Fibroblast of the aortic adventitia (primary cell): ENCODE measurements around the gene EI24. TPM values are rescaled to one million over a fixed set of nuclear protein-coding genes. Genes with fewer than 3 reads are reported as not detected.

Experiments
- DNase-seq: peaks from one replicate; pipeline ENCODE4 v3.0.0-alpha.2; 2010; ENCODE audit warnings: low read depth
- H3K4me3 ChIP-seq: 2 replicates; pipeline ENCODE4 v1.5.1; 2011; ENCODE audit warnings: low read depth, mild to moderate bottlenecking, control low read depth, low read length, moderate library complexity
- total RNA-seq: library from RNA; depleted of rRNA; stranded (reverse); fragments of >200 nt; gene quantifications from 2 replicates; pipeline ENCODE4 v1.2.3, GENCODE V29; 2012; ENCODE audit warnings: low replicate concordance
- TF ChIP-seq, protein P1 (sequence below): IDR thresholded peaks from 2 replicates; pipeline ENCODE4 v1.5.1; 2011; ENCODE audit warnings: mild to moderate bottlenecking, low read length, control low read depth, inconsistent platforms; ENCODE audit not compliant: insufficient read depth

The EI24 gene
- total RNA-seq, 1 donor = 94.5 TPM

DNA sequence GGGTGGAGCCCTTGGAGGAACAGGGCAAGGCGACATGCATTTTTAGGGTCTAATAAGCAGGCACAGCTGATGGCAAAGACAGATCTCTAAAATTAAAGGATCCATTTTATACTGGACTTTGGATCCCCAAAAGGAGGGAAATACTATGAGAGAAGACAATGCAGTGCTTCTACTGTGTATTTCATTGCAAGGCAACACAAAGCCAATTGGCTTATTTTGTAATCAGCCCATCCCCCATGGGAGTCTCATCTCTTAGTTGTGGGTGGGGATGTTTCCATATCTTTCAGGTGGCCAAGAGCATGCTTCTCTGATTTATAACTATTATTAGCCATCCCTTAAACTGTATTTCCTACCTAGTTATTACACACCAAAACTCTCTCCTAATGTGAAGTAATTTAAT, 18.5 kb upstream of the EI24 start:
- DNase-seq = no peak
- TF ChIP-seq, protein P1, sequence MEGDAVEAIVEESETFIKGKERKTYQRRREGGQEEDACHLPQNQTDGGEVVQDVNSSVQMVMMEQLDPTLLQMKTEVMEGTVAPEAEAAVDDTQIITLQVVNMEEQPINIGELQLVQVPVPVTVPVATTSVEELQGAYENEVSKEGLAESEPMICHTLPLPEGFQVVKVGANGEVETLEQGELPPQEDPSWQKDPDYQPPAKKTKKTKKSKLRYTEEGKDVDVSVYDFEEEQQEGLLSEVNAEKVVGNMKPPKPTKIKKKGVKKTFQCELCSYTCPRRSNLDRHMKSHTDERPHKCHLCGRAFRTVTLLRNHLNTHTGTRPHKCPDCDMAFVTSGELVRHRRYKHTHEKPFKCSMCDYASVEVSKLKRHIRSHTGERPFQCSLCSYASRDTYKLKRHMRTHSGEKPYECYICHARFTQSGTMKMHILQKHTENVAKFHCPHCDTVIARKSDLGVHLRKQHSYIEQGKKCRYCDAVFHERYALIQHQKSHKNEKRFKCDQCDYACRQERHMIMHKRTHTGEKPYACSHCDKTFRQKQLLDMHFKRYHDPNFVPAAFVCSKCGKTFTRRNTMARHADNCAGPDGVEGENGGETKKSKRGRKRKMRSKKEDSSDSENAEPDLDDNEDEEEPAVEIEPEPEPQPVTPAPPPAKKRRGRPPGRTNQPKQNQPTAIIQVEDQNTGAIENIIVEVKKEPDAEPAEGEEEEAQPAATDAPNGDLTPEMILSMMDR = no peak
- H3K4me3 ChIP-seq = no peak overlapping the region

DNA sequence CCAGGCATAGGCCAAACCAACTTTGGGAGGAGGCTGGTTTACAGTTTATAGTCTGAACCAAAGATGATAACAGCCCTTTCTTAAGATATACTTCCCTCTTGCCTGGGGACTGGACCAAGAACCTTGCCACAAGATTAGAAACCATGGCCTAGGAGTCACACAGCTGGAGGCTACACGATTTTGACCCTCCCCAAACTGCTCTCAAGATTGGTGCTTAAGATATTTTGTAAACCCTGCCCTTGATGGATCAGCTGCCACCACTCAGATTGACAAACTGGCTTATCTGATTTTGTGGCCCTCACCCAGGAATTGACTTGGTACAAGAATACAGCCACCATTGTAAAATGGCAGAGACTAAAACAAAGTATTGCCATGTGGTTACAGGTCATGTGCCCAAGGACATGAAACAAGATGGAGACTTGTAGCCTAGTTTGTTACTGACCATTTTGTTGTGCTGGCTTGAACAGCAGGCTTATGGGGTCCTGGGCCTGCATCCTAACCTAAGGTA, 17.4 kb upstream of the EI24 start:
- DNase-seq = no peak
- TF ChIP-seq, protein P1 = no peak
- H3K4me3 ChIP-seq = no peak overlapping the region

DNA sequence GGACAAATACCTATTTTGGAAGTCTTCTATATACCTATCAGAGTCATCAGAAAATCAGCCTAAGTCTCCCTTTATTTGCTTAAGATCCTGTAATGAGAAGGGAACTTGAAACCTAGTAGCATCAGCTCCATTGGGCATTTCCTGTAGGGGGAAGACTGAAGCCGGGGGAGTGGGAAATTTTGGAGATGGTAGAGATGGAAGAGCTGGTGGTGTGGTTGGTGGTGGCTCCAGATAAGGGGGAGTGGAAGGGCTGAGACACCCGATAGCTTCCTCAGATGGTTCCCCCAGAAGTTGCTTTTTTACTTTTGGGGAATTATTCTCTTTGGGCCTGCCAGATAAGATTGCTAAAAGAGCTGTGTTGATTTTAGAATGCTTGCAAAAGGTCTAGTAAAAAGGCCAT, 16.4 kb upstream of the EI24 start:
- TF ChIP-seq, protein P1 = no peak
- no peak for DNase-seq
- no peak overlapping the region for H3K4me3 ChIP-seq

DNA sequence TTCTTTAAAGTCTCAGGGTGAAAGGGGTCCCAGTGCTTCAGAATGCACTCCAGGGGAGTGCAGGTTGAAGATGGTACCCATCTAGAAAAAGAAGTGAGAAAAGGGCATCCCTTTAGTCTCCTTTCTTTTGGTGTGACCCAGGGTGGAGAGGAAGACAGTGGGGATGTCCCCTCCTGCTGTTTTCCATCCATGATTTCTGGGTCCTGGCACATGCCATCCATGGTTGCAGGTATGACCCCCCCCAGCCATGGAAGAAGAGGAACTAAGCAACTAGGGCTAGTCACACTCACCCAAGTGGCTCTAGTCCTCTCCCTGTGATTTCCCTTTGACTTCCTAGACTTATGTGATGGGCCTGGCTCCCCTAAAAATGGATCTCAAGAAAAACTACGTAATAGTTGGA, 15.9 kb upstream of the EI24 start:
- TF ChIP-seq, protein P1 = no peak
- no peak overlapping the region for H3K4me3 ChIP-seq
- no peak for DNase-seq

DNA sequence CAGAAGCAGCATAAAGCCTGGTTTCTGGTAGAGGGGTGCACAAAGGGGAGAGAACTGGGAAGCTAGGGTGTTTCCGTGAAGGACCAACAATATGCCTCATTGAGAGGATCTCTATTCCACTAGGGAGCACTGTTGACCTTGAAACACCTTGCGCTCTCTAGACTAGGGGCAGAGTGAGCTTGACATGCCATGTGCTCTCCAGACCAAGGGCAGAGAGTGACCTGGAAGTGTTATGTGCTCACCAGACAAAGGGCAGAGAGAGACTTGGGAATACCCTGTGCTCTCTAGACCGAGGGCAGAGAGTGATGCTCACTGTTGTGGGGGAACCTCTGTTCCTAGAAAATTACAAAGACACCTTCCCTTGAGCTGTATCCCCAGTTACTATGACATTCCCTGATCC, 15.2 kb upstream of the EI24 start:
- DNase-seq = no peak
- H3K4me3 ChIP-seq = no peak overlapping the region
- TF ChIP-seq, protein P1 = no peak

DNA sequence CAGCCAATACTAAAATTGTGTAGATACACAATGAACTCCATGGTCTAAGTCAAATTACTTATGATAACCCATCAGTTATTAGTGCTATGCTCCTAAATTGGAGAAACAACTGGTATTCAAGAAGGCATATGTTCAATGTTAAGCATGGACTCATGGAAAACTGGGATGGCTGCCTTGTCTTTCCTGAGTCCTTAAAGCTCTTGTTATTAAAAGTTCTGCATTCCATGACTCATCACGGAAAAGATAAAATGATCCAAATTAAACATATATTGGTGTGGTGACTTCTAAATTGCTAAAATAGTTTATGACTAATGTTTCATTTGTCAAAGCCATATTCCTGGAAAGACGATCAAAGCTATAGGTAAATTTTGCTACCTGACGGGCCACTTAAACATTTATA, 9.4 kb upstream of the EI24 start:
- TF ChIP-seq, protein P1 = no peak
- peak; percentile 43 for DNase-seq
- H3K4me3 ChIP-seq = no peak overlapping the region

DNA sequence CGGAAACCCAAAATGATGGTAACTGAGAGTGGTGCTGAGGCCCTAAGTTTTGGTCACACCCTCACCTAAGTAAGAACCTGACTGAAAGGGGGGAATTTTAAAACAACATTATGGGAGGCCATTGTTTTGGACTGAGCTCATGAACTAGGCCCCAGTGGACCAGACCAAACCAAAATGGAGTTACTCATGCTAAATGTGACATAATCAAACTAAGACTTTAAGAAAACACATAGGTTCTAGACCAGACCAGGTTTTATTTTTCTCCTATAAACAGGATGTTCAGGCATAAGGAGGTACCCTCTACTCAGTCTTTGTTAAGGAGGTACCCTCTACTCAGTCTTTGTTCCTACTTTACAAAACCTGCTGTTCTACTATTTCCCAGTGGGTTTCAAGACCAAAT, 7.4 kb upstream of the EI24 start:
- no peak overlapping the region for H3K4me3 ChIP-seq
- no peak for DNase-seq
- TF ChIP-seq, protein P1 = no peak
